HCT116 (cell line): ENCODE results near the gene CRY2.

Experiments used
- CEBPB ChIP-seq: IDR thresholded peaks from 2 replicates; pipeline ENCODE4 v1.6.1; 2012; ENCODE audit warnings: low read depth
- CTCF ChIP-seq, 3 experiments: fragments of 200-600 bp in 1 of 3; sonication (generic) in 1 of 3; IDR thresholded peaks in 2 of 3; conservative IDR thresholded peaks in 1 of 3; 2 replicates each; pipeline ENCODE4 v1.5.1; 2012 to 2017; ENCODE audit warnings: low read depth in 2 of 3, low read length in 2 of 3, antibody characterized with exemption in 1 of 3, borderline replicate concordance in 1 of 3, control low read depth in 1 of 3, mild to moderate bottlenecking in 1 of 3, mixed read lengths in 1 of 3, mixed run types in 1 of 3, moderate library complexity in 1 of 3; ENCODE audit not compliant: insufficient read depth in 1 of 3
- EZH2 ChIP-seq: fragments of 200-600 bp; sonication (generic); IDR thresholded peaks from 2 replicates; pipeline ENCODE4 v1.6.1; 2017; ENCODE audit warnings: antibody characterized with exemption, mixed run types
- MAX ChIP-seq: IDR thresholded peaks from 2 replicates; pipeline ENCODE4 v1.6.1; 2012
- POLR2A ChIP-seq: IDR thresholded peaks from 2 replicates; pipeline ENCODE4 v1.7.0; 2011; ENCODE audit warnings: borderline replicate concordance; ENCODE audit not compliant: insufficient read depth, insufficient read length; ENCODE audit errors: extremely low read depth
- POLR2AphosphoS5 ChIP-seq: IDR thresholded peaks from 2 replicates; pipeline ENCODE4 v1.6.1; 2011; ENCODE audit warnings: mild to moderate bottlenecking, low read depth, low read length, moderate library complexity
- RAD21 ChIP-seq: IDR thresholded peaks from 2 replicates; pipeline ENCODE4 v1.6.1; 2012; ENCODE audit warnings: low read depth, mild to moderate bottlenecking
- REST ChIP-seq: IDR thresholded peaks from 2 replicates; pipeline ENCODE4 v1.6.1; 2012; ENCODE audit warnings: low read depth
- SRF ChIP-seq: IDR thresholded peaks from 2 replicates; pipeline ENCODE4 v1.6.1; 2012; ENCODE audit warnings: low read depth
- YY1 ChIP-seq: IDR thresholded peaks from 2 replicates; pipeline ENCODE4 v1.6.1; 2011; ENCODE audit warnings: low read length, low read depth, moderate library complexity, mild to moderate bottlenecking; ENCODE audit not compliant: insufficient replicate concordance; ENCODE audit errors: extremely low read depth
- ZNF274 ChIP-seq: fragments of 200-500 bp; sonication (Bioruptor generic); IDR thresholded peaks from 2 replicates; pipeline ENCODE4 v1.6.1; 2014; ENCODE audit warnings: mild to moderate bottlenecking, low read depth, low read length, inconsistent platforms

- TF ChIP-seq CTCF (IDR thresholded peaks at IDR 0.05 in 2 of 3, conservative IDR thresholded peaks at IDR 0.05 in 1 of 3; ENCODE audit: borderline replicate concordance in 1 of 3, insufficient read depth in 1 of 3, low read depth in 2 of 3, low read length in 2 of 3) = no peak
- TF ChIP-seq ZNF274 = no peak
- TF ChIP-seq EZH2 = no peak
- TF ChIP-seq POLR2AphosphoS5 = no peak
- no peak for TF ChIP-seq RAD21
- TF ChIP-seq REST = no peak
- no peak for TF ChIP-seq POLR2A
- no peak for TF ChIP-seq SRF
- TF ChIP-seq CEBPB = no peak
- TF ChIP-seq YY1 = no peak
- no peak for TF ChIP-seq MAX
These were observed 4.9 kb downstream of the CRY2 start for GRCh38 chr11:45852018-45852711.
